Spleen (tissue), 11 donors: ENCODE results near the gene GRB10. TPM values are rescaled to one million over a fixed set of nuclear protein-coding genes. Genes with fewer than 3 reads are reported as not detected.

Experiments
- DNase-seq: peaks from one replicate; pipeline ENCODE4 v3.0.0-alpha.2; 2020
- H3K27ac ChIP-seq, 8 donors: fragments of 200-600 bp; sonication (generic) in 7 of 8; 1 replicate in 4 of 8; 2 replicates in 4 of 8; pipeline versions ENCODE4 v1.5.0 to v1.8.0; 2016 to 2021; ENCODE audit warnings: inconsistent platforms in 4 of 8, mild to moderate bottlenecking in 4 of 8, moderate library complexity in 1 of 8
- H3K27me3 ChIP-seq, 7 donors: fragments of 200-600 bp; sonication (generic) in 6 of 7; replicated peaks in 1 of 7; 1 replicate in 4 of 7; 2 replicates in 3 of 7; pipeline versions ENCODE4 v1.5.0 to v1.8.0; 2016 to 2021; ENCODE audit warnings: inconsistent platforms in 3 of 7, mild to moderate bottlenecking in 1 of 7
- H3K36me3 ChIP-seq, 6 donors: fragments of 200-600 bp; sonication (generic) in 5 of 6; 1 replicate in 4 of 6; 2 replicates in 2 of 6; pipeline versions ENCODE4 v1.5.0 to v1.8.0; 2016 to 2021; ENCODE audit warnings: inconsistent platforms in 2 of 6
- H3K4me1 ChIP-seq, 6 donors: fragments of 200-600 bp; sonication (generic) in 5 of 6; 1 replicate in 3 of 6; 2 replicates in 3 of 6; pipeline versions ENCODE4 v1.5.0 to v1.8.0; 2016 to 2021; ENCODE audit warnings: inconsistent platforms in 3 of 6
- H3K4me3 ChIP-seq, 8 donors: fragments of 200-600 bp; sonication (generic) in 7 of 8; 1 replicate in 4 of 8; 2 replicates in 4 of 8; pipeline versions ENCODE4 v1.5.0 to v1.8.0; 2016 to 2021; ENCODE audit warnings: inconsistent platforms in 4 of 8, mild to moderate bottlenecking in 4 of 8, moderate library complexity in 2 of 8
- H3K9me3 ChIP-seq, 8 donors: fragments of 200-600 bp; sonication (generic) in 7 of 8; 1 replicate in 4 of 8; 2 replicates in 4 of 8; pipeline versions ENCODE4 v1.5.0 to v1.8.0; 2016 to 2021; ENCODE audit warnings: inconsistent platforms in 4 of 8
- CTCF ChIP-seq, 11 experiments: fragments of 200-600 bp in 7 of 11; fragments of 450-650 bp in 4 of 11; sonication (generic) in 4 of 11; IDR thresholded peaks in 8 of 11; conservative IDR thresholded peaks in 3 of 11; 1 replicate in 7 of 11; 2 replicates in 4 of 11; pipeline versions ENCODE4 v1.4.0 to v1.8.0; 2016 to 2021; ENCODE audit warnings: antibody characterized with exemption in 11 of 11, inconsistent platforms in 4 of 11, mild to moderate bottlenecking in 1 of 11
- POLR2A ChIP-seq, 3 donors: fragments of 450-650 bp; IDR thresholded peaks; one replicate each; pipeline ENCODE4 v1.5.1; 2017; ENCODE audit warnings: antibody characterized with exemption in 3 of 3, mild to moderate bottlenecking in 1 of 3
- POLR2AphosphoS5 ChIP-seq, 3 donors: sonication (generic); formaldehyde crosslinking; IDR thresholded peaks; one replicate each; pipeline ENCODE4 v1.5.1; 2017; ENCODE audit warnings: antibody characterized with exemption in 3 of 3
- WGBS, 5 donors: extraction: QIAGEN DNeasy Blood & Tissue Kit in 3 of 5; methylation state at CpG; one replicate each; pipeline versions ENCODE4 v1.1.5 to v1.1.7; 2013 to 2018; 5-methylcytosine and 5-hydroxymethylcytosine counted together
- intact Hi-C: fragments of 100-400 bp; cut with DNase I; formaldehyde crosslinking; loops from one replicate; pipeline ENCODE4 v1.15.0; 2023; ENCODE audit warnings: low total_unique reads
- polyA plus RNA-seq, 3 donors: library from polyadenylated mRNA; stranded (reverse); fragments of 200-250 nt; gene quantifications; one replicate each; pipeline ENCODE4 v1.2.1, GENCODE V29; 2013
- total RNA-seq, 7 donors: library from RNA; depleted of rRNA in 3 of 7; stranded (reverse); fragments of >200 nt in 3 of 7; fragmentation: NEBNext Ultra II Directional in 4 of 7; extraction: Animal tissue kit (Norgen Biotek cat#: 25700) in 4 of 7; gene quantifications; one replicate each; pipeline versions ENCODE4 v1.1.0 to v1.2.1, GENCODE V29; 2016 to 2021
- donor health status: healthy with polysubstance abuse.
- donor health status: DM: no; HTN: no; CAD: no; lungs with moderate emphysema.
- donor health status: DM: no; HTN: no; CAD: no.
- donor health status: Bipolar disorder and iron deficiency.
- donor health status: healthy.
- donor health status: DM: no; HTN: no; CAD: no.
- donor health status: DM: yes; HTN: yes; CAD: no.

The GRB10 gene
- total and polyA plus RNA-seq, 10 donors, result 11.3 to 159 (median 115) TPM

DNA sequence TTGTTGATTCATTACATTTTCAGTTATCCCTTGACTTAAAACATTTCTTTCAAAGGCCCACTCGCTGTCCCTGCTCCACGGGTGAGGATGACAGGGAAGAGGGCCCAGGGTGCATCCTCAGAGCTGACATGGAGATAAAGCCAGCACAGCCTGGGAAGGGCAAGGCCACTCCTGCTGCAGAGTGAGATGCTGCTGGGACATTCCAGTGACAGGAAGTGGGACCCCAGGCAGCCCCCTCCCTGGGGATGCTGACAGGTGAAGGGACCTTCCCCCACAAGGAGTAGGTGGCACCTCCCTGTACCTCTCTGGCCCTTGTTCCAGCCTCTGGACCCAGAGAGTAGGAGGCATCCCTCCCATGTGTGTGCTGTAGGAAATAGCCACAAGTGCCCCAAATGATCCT is 119.7 kb downstream of the GRB10 start:
- H3K27me3 ChIP-seq, result no peaks in the 10 kb centered on the region
- peaks cover 52 to 95% (median 75%) of the 10 kb centered on the region in 6 donors for H3K4me1 ChIP-seq
- peaks cover 0 to 54% (median 0%) of the 10 kb centered on the region in 6 donors for H3K36me3 ChIP-seq
- intact Hi-C loops, result no loop called here
- TF ChIP-seq POLR2AphosphoS5 (IDR thresholded peaks at IDR 0.05) (no peak), CTCF (IDR thresholded peaks at IDR 0.05 in 8 of 11, conservative IDR thresholded peaks at IDR 0.05 in 3 of 11) (no peak), POLR2A (IDR thresholded peaks at IDR 0.05) (no peak)
- 84 to 98% (median 91%) methylated on average over 2 of the region's 2 CpGs for WGBS, 5 donors
- no peaks in the 10 kb centered on the region for H3K9me3 ChIP-seq
- H3K4me3 ChIP-seq, result no peak overlapping the region
- no peak for DNase-seq
- peak overlapping the region in 3 of 8 donors; percentile 59 to 77 (median 74) for H3K27ac ChIP-seq

DNA sequence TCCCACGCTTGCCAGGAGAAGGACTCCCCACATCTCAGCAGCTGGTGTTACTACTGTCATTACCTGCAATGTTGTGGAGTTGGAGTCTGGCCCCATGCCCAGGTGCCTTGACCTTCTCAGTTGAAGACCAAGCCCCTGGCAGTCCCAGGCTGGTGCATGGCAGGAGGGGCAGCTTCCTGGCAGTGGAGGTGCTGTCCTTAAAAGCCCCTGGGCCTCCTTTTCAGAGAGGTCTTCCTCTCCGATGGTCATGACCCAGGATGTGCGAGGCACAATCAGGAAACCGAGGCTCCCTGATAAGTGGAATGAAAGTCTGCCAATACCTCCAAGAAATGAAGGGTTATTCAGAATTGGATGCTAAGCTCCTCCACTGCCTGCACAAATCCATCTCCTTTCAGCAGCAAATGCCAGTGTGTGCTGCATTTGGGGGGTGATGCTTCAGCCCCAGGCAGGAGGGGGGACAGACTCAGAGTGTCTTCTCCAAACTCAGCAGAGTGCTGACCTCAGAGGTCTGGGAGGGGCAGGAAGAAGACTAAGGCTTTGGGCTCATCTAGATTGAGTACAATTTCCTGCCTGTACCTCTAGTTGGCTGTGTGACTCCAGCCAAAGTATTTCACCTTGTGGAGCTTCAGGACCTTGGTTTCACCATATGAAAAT is 120.5 kb downstream of the GRB10 start:
- Histone ChIP-seq H3K27me3 (no peaks in the 10 kb centered on the region), H3K36me3 (peaks cover 0 to 52% (median 0%) of the 10 kb centered on the region in 6 donors), H3K4me3 (peak overlapping the region in 1 of 8 donors; percentile 37), H3K27ac (peak overlapping the region in 7 of 8 donors; percentile 16 to 77 (median 59)), H3K4me1 (peaks cover 47 to 95% (median 76%) of the 10 kb centered on the region in 6 donors), H3K9me3 (no peaks in the 10 kb centered on the region)
- WGBS, 5 donors, result 26 to 52% (median 35%) methylated on average over 3 to 4 of the region's 4 CpGs
- intact Hi-C loops, result no loop called here
- DNase-seq, result no peak
- TF ChIP-seq POLR2AphosphoS5 (IDR thresholded peaks at IDR 0.05), result peak in 2 of 3 donors; percentile 0 to 39
- no peak for TF ChIP-seq CTCF (IDR thresholded peaks at IDR 0.05 in 8 of 11, conservative IDR thresholded peaks at IDR 0.05 in 3 of 11)
- TF ChIP-seq POLR2A (IDR thresholded peaks at IDR 0.05), result no peak

DNA sequence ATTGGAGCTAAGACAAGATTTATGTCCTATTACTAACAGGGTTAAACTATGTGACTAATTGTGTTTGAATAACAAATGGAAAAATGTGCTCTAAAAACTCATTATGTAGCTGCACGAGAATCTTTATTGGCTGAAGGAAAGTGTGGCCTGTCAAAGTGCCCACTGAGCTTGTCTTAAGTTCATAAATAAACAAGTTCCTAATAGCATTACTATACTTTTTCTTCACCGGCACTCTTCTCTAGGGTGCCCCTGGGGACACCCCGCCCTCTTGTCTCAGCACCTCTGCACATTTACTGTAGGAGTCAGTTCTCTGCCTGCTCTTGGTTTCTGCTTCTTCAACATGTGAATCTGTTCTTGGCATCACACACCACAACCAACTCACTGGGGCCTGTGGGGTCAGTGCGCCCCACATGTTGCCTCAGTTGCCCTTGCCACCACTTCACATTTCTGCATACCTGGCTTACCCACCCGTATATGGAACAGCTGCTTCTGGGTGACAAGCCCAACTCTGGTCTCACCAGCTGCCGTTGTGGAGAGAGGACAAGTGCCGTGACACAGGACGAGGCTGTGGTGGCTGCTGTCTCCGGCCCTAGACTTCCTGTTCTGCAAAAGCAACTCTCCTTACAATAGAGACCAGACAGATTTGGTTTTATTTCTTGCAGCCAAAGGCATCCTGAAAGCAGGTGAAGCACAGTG is 121.2 kb downstream of the GRB10 start:
- intact Hi-C loops, result no loop called here
- DNase-seq, result peak; percentile 87
- Histone ChIP-seq H3K9me3 (no peaks in the 10 kb centered on the region), H3K27me3 (no peaks in the 10 kb centered on the region), H3K27ac (peak overlapping the region in 7 of 8 donors; percentile 16 to 77 (median 59)), H3K4me1 (peaks cover 53 to 97% (median 82%) of the 10 kb centered on the region in 6 donors), H3K36me3 (peaks cover 0 to 51% (median 0%) of the 10 kb centered on the region in 6 donors), H3K4me3 (peak overlapping the region in 1 of 8 donors; percentile 37)
- TF ChIP-seq POLR2AphosphoS5 (IDR thresholded peaks at IDR 0.05) (peak in 2 of 3 donors; percentile 17 to 60), POLR2A (IDR thresholded peaks at IDR 0.05) (no peak), CTCF (IDR thresholded peaks at IDR 0.05 in 8 of 11, conservative IDR thresholded peaks at IDR 0.05 in 3 of 11) (no peak)
- 22 to 33% (median 31%) methylated on average over 9 of the region's 9 CpGs for WGBS, 5 donors

GRCh38 chr7:50660830-50661175 is 121.9 kb downstream of the GRB10 start:
- Histone ChIP-seq H3K9me3 (no peaks in the 10 kb centered on the region), H3K27me3 (no peaks in the 10 kb centered on the region), H3K36me3 (peaks cover 0 to 51% (median 0%) of the 10 kb centered on the region in 6 donors), H3K4me3 (peak overlapping the region in 3 of 8 donors; percentile 27 to 64 (median 34)), H3K27ac (peak overlapping the region in 5 of 8 donors; percentile 12 to 77 (median 69)), H3K4me1 (peaks cover 53 to 97% (median 87%) of the 10 kb centered on the region in 6 donors)
- no peak for DNase-seq
- intact Hi-C loops, result no loop called here
- WGBS, 5 donors, result 86 to 90% (median 87%) methylated on average over 5 of the region's 5 CpGs
- TF ChIP-seq CTCF (IDR thresholded peaks at IDR 0.05 in 8 of 11, conservative IDR thresholded peaks at IDR 0.05 in 3 of 11), result no peak
- no peak for TF ChIP-seq POLR2AphosphoS5 (IDR thresholded peaks at IDR 0.05)
- TF ChIP-seq POLR2A (IDR thresholded peaks at IDR 0.05), result no peak
